IPS-20b (cell line): ENCODE results near the gene MYOZ1.
A peak's percentile ranks its signal among the peaks of the same experiment; 100 is the strongest.

Experiments used
- H3K27ac ChIP-seq: one replicate; pipeline ENCODE4 v1.5.1; 2013; ENCODE audit warnings: low read length
- H3K27me3 ChIP-seq: 2 replicates; pipeline ENCODE4 v1.6.1; 2013; ENCODE audit warnings: mild to moderate bottlenecking, low read length, inconsistent platforms; ENCODE audit not compliant: insufficient read depth
- H3K36me3 ChIP-seq: 2 replicates; pipeline ENCODE4 v1.6.1; 2013; ENCODE audit warnings: low read depth, mild to moderate bottlenecking, inconsistent platforms, low read length, moderate library complexity; ENCODE audit not compliant: insufficient read depth
- H3K4me1 ChIP-seq: 2 replicates; pipeline ENCODE4 v1.6.1; 2013; ENCODE audit warnings: mild to moderate bottlenecking, control low read depth, inconsistent platforms, low read length, moderate library complexity; ENCODE audit not compliant: insufficient read depth
- H3K4me3 ChIP-seq: 2 replicates; pipeline ENCODE4 v1.5.1; 2013; ENCODE audit warnings: mild to moderate bottlenecking, low read length, inconsistent platforms
- H3K9ac ChIP-seq: 2 replicates; pipeline ENCODE4 v1.6.1; 2013; ENCODE audit warnings: low read depth, mild to moderate bottlenecking, inconsistent platforms, low read length, moderate library complexity
- H3K9me3 ChIP-seq: 2 replicates; pipeline ENCODE4 v1.6.1; 2013; ENCODE audit warnings: mild to moderate bottlenecking, low read depth, low read length, inconsistent platforms; ENCODE audit not compliant: insufficient read depth

The MYOZ1 gene

DNA sequence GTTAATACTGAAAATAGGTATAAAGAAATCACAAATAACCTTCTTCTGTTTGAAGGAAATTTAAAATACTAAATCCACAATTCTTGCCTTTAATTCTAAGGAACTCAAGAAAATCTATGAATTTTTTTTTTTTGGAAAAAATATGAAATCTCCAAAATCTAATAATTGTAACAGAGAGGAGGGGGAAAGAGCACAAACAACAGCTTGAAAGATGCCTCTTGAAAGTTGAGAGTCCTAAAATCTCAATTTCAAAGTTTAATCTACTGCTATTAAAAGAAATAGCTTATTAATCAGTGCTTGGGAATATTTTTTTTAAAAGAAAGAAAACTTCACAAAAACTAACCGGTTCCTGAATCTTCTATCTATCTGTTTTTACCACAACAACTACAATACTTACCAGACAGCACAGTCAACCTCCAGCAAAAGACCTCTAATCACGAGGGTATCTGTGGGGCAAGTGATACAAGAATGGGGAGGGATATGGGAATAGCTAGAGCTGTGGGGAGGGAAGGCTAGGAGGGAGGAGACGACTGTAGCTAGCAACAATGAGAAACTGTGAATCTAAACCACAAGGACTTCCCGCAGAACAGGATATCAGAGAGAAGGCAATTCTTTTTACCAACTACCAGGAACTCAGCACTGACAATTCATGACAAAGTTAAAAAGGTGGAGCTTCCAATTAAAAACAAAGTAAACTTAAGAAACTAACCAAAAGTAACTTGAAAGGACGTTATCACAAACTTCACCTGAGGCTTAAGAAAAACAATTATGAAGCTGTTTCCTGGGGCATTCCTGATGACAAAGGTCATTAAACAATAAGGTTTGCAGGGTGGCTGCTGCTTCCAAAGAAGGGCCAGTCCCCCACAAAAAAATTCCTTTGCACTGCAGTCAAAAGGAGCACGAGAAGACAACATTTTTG, 50.1 kb downstream of the MYOZ1 start, which contains the start of gene USP54:
USP54 (minus strand) TSS at position 462 of the 919 bp plus-strand sequence. CDS start 15,684 bp downstream, outside the sequence.
- Histone ChIP-seq H3K27ac (peak within 1 kb of the TSS; percentile 34), H3K9ac (peak within 1 kb of the TSS; percentile 79; the same call in 1 of the 2 replicates), H3K36me3 (no peaks in the 10 kb centered on the region), H3K27me3 (no peaks in the 10 kb centered on the region), H3K9me3 (no peaks in the 10 kb centered on the region), H3K4me3 (peak within 1 kb of the TSS; percentile 58), H3K4me1 (peaks cover 31% of the 10 kb centered on the region)

DNA sequence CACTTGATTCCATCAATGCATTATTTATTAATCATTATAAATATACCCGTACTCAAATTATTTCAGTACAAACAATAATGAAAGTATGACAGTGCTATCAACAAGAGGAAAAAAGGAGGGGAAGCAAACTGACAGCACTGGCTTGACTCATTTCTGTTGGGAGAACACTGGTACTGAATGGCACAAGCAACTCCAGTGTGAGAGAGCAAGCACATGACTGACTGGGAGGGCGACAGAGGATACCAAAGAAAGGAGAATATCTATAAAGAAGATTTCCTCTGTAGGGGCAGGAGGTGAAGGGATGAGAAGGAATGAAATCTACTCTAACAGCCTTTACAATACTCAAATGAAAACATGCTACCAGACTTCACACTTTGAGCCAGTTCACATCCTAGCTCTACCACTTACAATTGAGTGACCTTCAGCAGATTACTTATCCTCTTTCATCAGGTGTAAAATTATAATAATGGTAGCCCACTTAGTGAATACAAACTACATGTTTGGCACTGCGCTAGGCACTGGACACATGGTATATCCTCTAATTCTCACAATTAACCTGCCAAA, 51.6 kb downstream of the MYOZ1 start:
- Histone ChIP-seq H3K27me3 (no peaks in the 10 kb centered on the region), H3K4me3 (peak overlapping the region; percentile 58), H3K27ac (no peak overlapping the region), H3K9me3 (0 out of 2 replicates have a peak, but pooled peaks cover 3% of the 10 kb centered on the region), H3K9ac (peak overlapping the region; percentile 9; the same call in 1 of the 2 replicates), H3K36me3 (no peaks in the 10 kb centered on the region), H3K4me1 (peaks cover 31% of the 10 kb centered on the region)

DNA sequence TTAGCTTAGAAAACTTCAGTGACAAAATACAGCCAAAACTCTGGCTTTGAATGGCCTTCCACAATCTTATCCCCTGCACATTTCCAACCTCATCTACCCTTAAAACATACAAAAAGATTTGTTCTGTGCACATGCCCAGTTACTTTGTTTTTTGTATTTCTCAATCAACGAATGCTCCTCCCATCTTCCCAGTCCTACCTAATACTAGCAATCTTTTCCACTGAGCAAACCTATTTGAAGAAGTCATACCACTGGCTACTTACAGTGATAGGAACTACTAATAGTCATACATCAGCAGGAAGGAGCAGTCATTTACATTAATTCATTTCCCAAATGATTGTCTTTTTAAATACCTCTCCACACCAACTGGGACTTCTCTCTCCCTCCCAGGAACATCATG, 52.6 kb downstream of the MYOZ1 start:
- H3K36me3 ChIP-seq = no peaks in the 10 kb centered on the region
- no peaks in the 10 kb centered on the region for H3K27me3 ChIP-seq
- H3K9ac ChIP-seq = no peak overlapping the region
- H3K27ac ChIP-seq = no peak overlapping the region
- peaks cover 31% of the 10 kb centered on the region for H3K4me1 ChIP-seq
- H3K4me3 ChIP-seq = 0 out of 2 replicates have a peak overlapping the region, but pooled peaks have one; percentile 3
- H3K9me3 ChIP-seq = 0 out of 2 replicates have a peak, but pooled peaks cover 3% of the 10 kb centered on the region

DNA sequence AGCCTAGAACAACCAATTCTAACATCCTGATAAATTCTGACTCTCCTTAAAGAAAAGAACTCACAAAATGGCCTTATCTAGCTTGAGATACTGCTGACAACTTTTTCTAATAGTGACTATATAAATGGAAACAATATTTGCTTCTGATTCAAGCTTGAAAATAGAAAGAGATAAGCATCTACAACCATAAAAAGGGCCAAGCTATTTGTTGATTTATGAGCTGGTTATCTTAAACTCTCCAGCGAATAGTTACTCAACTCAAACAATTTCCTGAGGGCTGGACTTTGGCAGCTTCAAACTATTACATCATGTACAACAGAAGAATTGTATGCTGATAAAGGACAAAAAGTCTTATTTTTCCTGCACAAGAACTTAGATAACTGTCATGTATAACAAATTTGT, 54.7 kb downstream of the MYOZ1 start:
- Histone ChIP-seq H3K4me1 (peaks cover 23% of the 10 kb centered on the region), H3K27ac (no peak overlapping the region), H3K9me3 (0 out of 2 replicates have a peak, but pooled peaks cover 3% of the 10 kb centered on the region), H3K27me3 (no peaks in the 10 kb centered on the region), H3K4me3 (no peak overlapping the region), H3K9ac (no peak overlapping the region), H3K36me3 (no peaks in the 10 kb centered on the region)

DNA sequence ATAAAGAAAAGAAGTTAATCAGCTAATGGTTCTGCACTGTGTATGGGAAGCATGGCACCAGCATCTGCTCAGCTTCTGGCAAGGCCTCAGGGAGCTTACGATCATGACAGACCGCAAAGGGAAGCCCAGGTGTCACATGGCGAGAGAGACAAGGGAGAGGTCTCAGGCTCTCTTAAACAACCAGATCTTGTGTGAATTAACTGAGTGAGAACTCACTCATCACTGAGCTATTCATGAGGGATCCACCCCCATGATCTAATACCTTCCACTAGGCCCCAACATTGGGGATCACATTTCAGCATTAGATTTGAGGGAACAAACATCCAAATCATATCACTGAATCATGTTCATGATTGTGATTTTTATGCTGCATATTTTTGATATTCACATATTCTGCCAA, 55.9 kb downstream of the MYOZ1 start:
- peaks cover 14% of the 10 kb centered on the region for H3K4me1 ChIP-seq
- H3K27me3 ChIP-seq = no peaks in the 10 kb centered on the region
- no peak overlapping the region for H3K9ac ChIP-seq

DNA sequence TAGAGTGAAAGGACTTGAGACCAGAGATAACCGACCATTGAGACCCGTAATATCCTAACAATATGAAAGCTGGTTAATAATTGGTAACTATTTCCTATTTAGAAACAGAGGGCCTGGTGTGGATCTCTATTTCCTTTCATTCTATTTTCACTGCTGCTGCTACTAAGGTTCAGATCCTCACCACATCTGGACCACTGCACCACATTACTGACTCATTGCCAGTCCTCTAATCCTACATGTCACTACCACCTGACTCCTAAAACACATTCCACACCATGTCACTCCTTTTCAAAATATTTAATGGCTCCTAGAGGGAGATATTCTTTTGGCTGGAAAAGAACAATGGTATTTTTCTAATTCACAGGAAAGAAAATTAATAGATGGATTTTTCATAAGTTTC, 56.5 kb downstream of the MYOZ1 start:
- Histone ChIP-seq H3K9ac (no peak overlapping the region), H3K4me1 (peaks cover 8% of the 10 kb centered on the region; the same call in 1 of the 2 replicates), H3K4me3 (no peak overlapping the region), H3K9me3 (0 out of 2 replicates have a peak, but pooled peaks cover 3% of the 10 kb centered on the region), H3K27ac (no peak overlapping the region), H3K36me3 (no peaks in the 10 kb centered on the region; the same call in 1 of the 2 replicates), H3K27me3 (no peaks in the 10 kb centered on the region)

More for the DNA sequence above, 55.9 kb downstream of the MYOZ1 start:
- H3K36me3 ChIP-seq = no peaks in the 10 kb centered on the region
- H3K27ac ChIP-seq = no peak overlapping the region
- no peak overlapping the region for H3K4me3 ChIP-seq
- H3K9me3 ChIP-seq = 0 out of 2 replicates have a peak, but pooled peaks cover 3% of the 10 kb centered on the region

DNA sequence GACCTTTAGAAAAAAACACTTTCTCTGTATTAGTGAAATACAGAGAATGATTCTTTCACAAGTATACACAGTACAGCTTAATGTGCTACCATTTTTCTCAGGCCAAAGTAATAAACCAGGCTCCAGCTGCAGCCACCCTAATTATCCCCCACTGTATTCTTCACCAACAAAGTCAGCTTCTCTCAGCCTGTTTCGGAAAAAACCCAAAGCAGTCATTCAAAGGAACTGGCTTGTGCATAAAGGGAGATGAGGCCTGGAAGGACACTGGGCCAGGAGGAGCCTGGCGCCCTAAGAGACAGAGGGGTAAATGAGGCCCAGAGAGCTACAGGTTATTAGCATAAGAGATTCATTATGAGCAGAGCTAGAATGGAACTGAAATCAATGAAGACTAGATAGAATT, 59.4 kb downstream of the MYOZ1 start:
- no peaks in the 10 kb centered on the region for H3K4me1 ChIP-seq
- no peaks in the 10 kb centered on the region; the same call in 1 of the 2 replicates for H3K36me3 ChIP-seq
- H3K27me3 ChIP-seq = no peaks in the 10 kb centered on the region
- H3K27ac ChIP-seq = no peak overlapping the region
- no peak overlapping the region for H3K9ac ChIP-seq
- no peak overlapping the region for H3K4me3 ChIP-seq
- 0 out of 2 replicates have a peak, but pooled peaks cover 3% of the 10 kb centered on the region for H3K9me3 ChIP-seq
